ENCODE data around the gene RNF157. TPM values are rescaled to one million over a fixed set of nuclear protein-coding genes. Genes with fewer than 3 reads are reported as not detected.

Gene RNF157
- total and polyA plus RNA-seq, 9 of the 15 experiments (the other 6 are each of a cell fraction or from before 2014, with no cell fraction given) = 8.1 to 31.7 (median 20.8) TPM

DNA sequence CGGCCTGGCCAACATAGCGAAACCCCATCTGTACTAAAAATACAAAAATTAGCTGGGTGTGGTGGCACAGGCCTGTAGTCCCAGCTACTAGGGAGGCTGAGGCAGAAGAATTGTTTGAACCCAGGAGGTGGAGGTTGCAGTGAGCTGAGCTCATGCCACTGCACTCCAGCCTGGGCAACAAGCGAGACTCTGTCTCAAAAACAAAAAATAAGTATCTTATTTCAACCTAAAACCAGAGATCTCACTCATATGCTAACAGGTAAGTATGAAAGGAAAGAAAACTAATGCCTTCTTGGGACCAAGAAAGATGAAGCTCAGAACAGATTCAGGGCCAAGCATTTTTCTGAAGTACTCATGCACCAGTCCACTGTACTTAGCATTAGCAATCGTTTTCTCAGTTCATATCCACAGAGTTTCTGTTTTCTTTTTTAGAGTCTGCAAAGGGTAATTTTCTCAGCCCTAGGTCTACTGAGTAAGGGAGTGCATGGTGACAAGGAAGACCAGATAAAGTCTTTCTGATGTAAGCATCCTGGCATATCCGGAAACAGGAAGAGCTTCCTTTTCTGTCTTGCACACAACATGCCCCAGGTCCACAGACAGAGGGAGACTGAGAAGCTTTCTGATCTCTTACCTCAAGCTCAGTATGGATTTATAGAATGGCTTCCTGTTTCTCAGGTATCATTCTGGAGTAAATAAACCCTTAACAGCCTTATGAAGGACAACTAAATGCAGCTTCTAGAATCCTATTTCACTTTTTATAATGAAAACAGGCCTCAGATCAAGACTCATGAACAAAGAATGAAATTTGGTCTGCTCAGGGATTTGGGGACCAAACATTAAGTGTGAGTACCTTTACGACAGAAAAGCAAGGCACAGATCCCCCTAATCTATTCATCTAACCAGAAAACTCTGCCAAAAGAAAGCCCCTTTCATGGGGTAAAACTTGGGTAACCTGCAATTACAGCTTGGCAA is 60.5 kb downstream of the RNF157 start (continued):
- TF ChIP-seq, protein P1, sequence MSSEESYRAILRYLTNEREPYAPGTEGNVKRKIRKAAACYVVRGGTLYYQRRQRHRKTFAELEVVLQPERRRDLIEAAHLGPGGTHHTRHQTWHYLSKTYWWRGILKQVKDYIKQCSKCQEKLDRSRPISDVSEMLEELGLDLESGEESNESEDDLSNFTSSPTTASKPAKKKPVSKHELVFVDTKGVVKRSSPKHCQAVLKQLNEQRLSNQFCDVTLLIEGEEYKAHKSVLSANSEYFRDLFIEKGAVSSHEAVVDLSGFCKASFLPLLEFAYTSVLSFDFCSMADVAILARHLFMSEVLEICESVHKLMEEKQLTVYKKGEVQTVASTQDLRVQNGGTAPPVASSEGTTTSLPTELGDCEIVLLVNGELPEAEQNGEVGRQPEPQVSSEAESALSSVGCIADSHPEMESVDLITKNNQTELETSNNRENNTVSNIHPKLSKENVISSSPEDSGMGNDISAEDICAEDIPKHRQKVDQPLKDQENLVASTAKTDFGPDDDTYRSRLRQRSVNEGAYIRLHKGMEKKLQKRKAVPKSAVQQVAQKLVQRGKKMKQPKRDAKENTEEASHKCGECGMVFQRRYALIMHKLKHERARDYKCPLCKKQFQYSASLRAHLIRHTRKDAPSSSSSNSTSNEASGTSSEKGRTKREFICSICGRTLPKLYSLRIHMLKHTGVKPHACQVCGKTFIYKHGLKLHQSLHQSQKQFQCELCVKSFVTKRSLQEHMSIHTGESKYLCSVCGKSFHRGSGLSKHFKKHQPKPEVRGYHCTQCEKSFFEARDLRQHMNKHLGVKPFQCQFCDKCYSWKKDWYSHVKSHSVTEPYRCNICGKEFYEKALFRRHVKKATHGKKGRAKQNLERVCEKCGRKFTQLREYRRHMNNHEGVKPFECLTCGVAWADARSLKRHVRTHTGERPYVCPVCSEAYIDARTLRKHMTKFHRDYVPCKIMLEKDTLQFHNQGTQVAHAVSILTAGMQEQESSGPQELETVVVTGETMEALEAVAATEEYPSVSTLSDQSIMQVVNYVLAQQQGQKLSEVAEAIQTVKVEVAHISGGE (CRISPR knock-in tag; IDR thresholded peaks at IDR 0.05) = 0 out of 6 replicates have a peak, but pooled peaks of 1 of the 3 experiments have one; percentile 8
- no peak for TF ChIP-seq ZNF512 (tag; IDR thresholded peaks at IDR 0.05)
- 0 out of 2 replicates have a peak, but pooled peaks have one; percentile 25 for TF ChIP-seq BACH1 (tag; IDR thresholded peaks at IDR 0.05)
- TF ChIP-seq ZNF217 (CRISPR knock-in tag; IDR thresholded peaks at IDR 0.05) = no peak
- no peak for TF ChIP-seq RBM39 (optimal IDR thresholded peaks at IDR 0.05; ENCODE audit: low read depth, low read length)
- TF ChIP-seq, protein P2, sequence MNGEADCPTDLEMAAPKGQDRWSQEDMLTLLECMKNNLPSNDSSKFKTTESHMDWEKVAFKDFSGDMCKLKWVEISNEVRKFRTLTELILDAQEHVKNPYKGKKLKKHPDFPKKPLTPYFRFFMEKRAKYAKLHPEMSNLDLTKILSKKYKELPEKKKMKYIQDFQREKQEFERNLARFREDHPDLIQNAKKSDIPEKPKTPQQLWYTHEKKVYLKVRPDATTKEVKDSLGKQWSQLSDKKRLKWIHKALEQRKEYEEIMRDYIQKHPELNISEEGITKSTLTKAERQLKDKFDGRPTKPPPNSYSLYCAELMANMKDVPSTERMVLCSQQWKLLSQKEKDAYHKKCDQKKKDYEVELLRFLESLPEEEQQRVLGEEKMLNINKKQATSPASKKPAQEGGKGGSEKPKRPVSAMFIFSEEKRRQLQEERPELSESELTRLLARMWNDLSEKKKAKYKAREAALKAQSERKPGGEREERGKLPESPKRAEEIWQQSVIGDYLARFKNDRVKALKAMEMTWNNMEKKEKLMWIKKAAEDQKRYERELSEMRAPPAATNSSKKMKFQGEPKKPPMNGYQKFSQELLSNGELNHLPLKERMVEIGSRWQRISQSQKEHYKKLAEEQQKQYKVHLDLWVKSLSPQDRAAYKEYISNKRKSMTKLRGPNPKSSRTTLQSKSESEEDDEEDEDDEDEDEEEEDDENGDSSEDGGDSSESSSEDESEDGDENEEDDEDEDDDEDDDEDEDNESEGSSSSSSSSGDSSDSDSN (IDR thresholded peaks at IDR 0.05; ENCODE audit: borderline replicate concordance in 1 of 2, low read depth in 2 of 2, low read length in 2 of 2) = no peak
- TF ChIP-seq POLR2H (tag; IDR thresholded peaks at IDR 0.05; ENCODE audit: low read depth) = peak; percentile 74
- peak; percentile 92 for TF ChIP-seq ELF1 (tag; IDR thresholded peaks at IDR 0.05)
- no peak for TF ChIP-seq PHF21A (IDR thresholded peaks at IDR 0.05; ENCODE audit: borderline replicate concordance, low read depth)
- TF ChIP-seq SIN3A (IDR thresholded peaks at IDR 0.05; ENCODE audit: borderline replicate concordance in 2 of 2, control insufficient read depth in 1 of 2, low read depth in 2 of 2, low read length in 2 of 2) = no peak
- peak; percentile 66; the same call in 1 of the 2 replicates for TF ChIP-seq MECOM (CRISPR knock-in tag; IDR thresholded peaks at IDR 0.05)
- TF ChIP-seq TRIM24 (IDR thresholded peaks at IDR 0.05) = peak; percentile 48 to 54; a peak in 2 of 4 replicates
- peak; percentile 59 for TF ChIP-seq GABPB1 (CRISPR knock-in tag; IDR thresholded peaks at IDR 0.05)
